ENCODE results near the gene OVCA2.

OVCA2 gene

GRCh38 chr17:2057760-2058585, 16.2 kb downstream of the OVCA2 start:
- Histone ChIP-seq H3K4me3 (ENCODE audit: control insufficient read depth in 1 of 7, extremely low read depth in 1 of 7, insufficient read depth in 4 of 7, low read depth in 2 of 7, low read length in 6 of 7) (peak overlapping the region in 4 of 7 experiments; percentile 8 to 68 (median 32)), H3K27me3 (replicated peaks in 2 of 5; ENCODE audit: control insufficient read depth in 4 of 5, insufficient read depth in 5 of 5, low read length in 4 of 5) (peaks cover 0 to 56% (median 16%) of the 10 kb centered on the region in 5 experiments)
- DNase-seq: peak; percentile 38 to 68 (median 63)

GRCh38 chr17:2058586-2059546, 17.0 kb downstream of the OVCA2 start:
- ChIA-PET CTCF (interaction anchor here (0.7 to 6.8 kb wide), 33 partner anchors 8 to 226 kb away, joined by 3 to 108 read pairs (median 5); no protein-coding TSS in a partner anchor), POLR2A (interaction anchor here (0.7 to 1.3 kb wide), 4 partner anchors 35 to 186 kb away, joined by 3 to 4 read pairs (median 3); no protein-coding TSS in a partner anchor)
- peak overlapping the region; percentile 7 to 73 (median 53) for H3K4me3 ChIP-seq (ENCODE audit: control insufficient read depth in 1 of 7, extremely low read depth in 1 of 7, insufficient read depth in 4 of 7, low read depth in 2 of 7, low read length in 6 of 7)
- peak; percentile 82 to 93 (median 91) for DNase-seq
- WGBS (ENCODE audit: insufficient coverage): 0% methylated on average over 45 of the region's 78 CpGs
- H3K36me3 ChIP-seq (ENCODE audit: control insufficient read depth in 4 of 4, insufficient read depth in 4 of 4, low read length in 3 of 4): peaks cover 0 to 16% (median 11%) of the 10 kb centered on the region in 4 experiments
- peak overlapping the region in 1 of 2 experiments; percentile 59 for H3K27ac ChIP-seq (ENCODE audit: insufficient read depth in 1 of 2, low read depth in 1 of 2, low read length in 2 of 2, poor library complexity in 1 of 2, severe bottlenecking in 2 of 2)
- H3K9me3 ChIP-seq (ENCODE audit: control extremely low read depth in 1 of 5, control insufficient read depth in 4 of 5, insufficient read depth in 2 of 5, low read depth in 1 of 5, low read length in 4 of 5): no peaks in the 10 kb centered on the region
- H3K27me3 ChIP-seq (replicated peaks in 2 of 5; ENCODE audit: control insufficient read depth in 4 of 5, insufficient read depth in 5 of 5, low read length in 4 of 5): peaks cover 0 to 47% (median 11%) of the 10 kb centered on the region in 5 experiments
- peaks cover 0 to 74% (median 70%) of the 10 kb centered on the region in 4 experiments for H3K4me1 ChIP-seq (ENCODE audit: control extremely low read depth in 1 of 4, control insufficient read depth in 4 of 4, insufficient read depth in 4 of 4, low read length in 3 of 4)

More at GRCh38 chr17:2057760-2058585, 16.2 kb downstream of the OVCA2 start:
- Histone ChIP-seq H3K9me3 (ENCODE audit: control extremely low read depth in 1 of 5, control insufficient read depth in 4 of 5, insufficient read depth in 2 of 5, low read depth in 1 of 5, low read length in 4 of 5) (no peaks in the 10 kb centered on the region), H3K27ac (ENCODE audit: insufficient read depth in 1 of 2, low read depth in 1 of 2, low read length in 2 of 2, poor library complexity in 1 of 2, severe bottlenecking in 2 of 2) (no peak overlapping the region), H3K36me3 (ENCODE audit: control insufficient read depth in 4 of 4, insufficient read depth in 4 of 4, low read length in 3 of 4) (peaks cover 0 to 10% (median 5%) of the 10 kb centered on the region in 4 experiments), H3K4me1 (ENCODE audit: control extremely low read depth in 1 of 4, control insufficient read depth in 4 of 4, insufficient read depth in 4 of 4, low read length in 3 of 4) (peaks cover 0 to 82% (median 78%) of the 10 kb centered on the region in 4 experiments)
- WGBS (ENCODE audit: insufficient coverage): 19% methylated on average over 77 of the region's 98 CpGs
- POLR2A ChIA-PET: interaction anchor here (0.7 to 1.3 kb wide), 4 partner anchors 35 to 187 kb away, joined by 3 to 4 read pairs (median 3); no protein-coding TSS in a partner anchor
- CTCF ChIA-PET: interaction anchor here (0.7 to 6.8 kb wide), 36 partner anchors 9 to 226 kb away, joined by 3 to 108 read pairs (median 5); no protein-coding TSS in a partner anchor

GRCh38 chr17:2059547-2060384, 17.9 kb downstream of the OVCA2 start:
- Histone ChIP-seq H3K27me3 (replicated peaks in 2 of 5; ENCODE audit: control insufficient read depth in 4 of 5, insufficient read depth in 5 of 5, low read length in 4 of 5) (peaks cover 0 to 38% (median 11%) of the 10 kb centered on the region in 5 experiments), H3K4me3 (ENCODE audit: control insufficient read depth in 1 of 7, extremely low read depth in 1 of 7, insufficient read depth in 4 of 7, low read depth in 2 of 7, low read length in 6 of 7) (peak overlapping the region in 5 of 7 experiments; percentile 32 to 73 (median 66)), H3K27ac (ENCODE audit: insufficient read depth in 1 of 2, low read depth in 1 of 2, low read length in 2 of 2, poor library complexity in 1 of 2, severe bottlenecking in 2 of 2) (peak overlapping the region in 1 of 2 experiments; percentile 59), H3K9me3 (ENCODE audit: control extremely low read depth in 1 of 5, control insufficient read depth in 4 of 5, insufficient read depth in 2 of 5, low read depth in 1 of 5, low read length in 4 of 5) (no peaks in the 10 kb centered on the region), H3K4me1 (ENCODE audit: control extremely low read depth in 1 of 4, control insufficient read depth in 4 of 4, insufficient read depth in 4 of 4, low read length in 3 of 4) (peaks cover 0 to 65% (median 61%) of the 10 kb centered on the region in 4 experiments), H3K36me3 (ENCODE audit: control insufficient read depth in 4 of 4, insufficient read depth in 4 of 4, low read length in 3 of 4) (peaks cover 0 to 25% (median 19%) of the 10 kb centered on the region in 4 experiments)
- CTCF ChIA-PET: interaction anchor here (0.7 to 6.8 kb wide), 15 partner anchors 7 to 245 kb away, joined by 3 to 108 read pairs (median 7); no protein-coding TSS in a partner anchor
- 59% methylated on average over 13 of the region's 21 CpGs for WGBS (ENCODE audit: insufficient coverage)
- DNase-seq: no peak
- POLR2A ChIA-PET: no interaction called here

- CTCF ChIA-PET: interaction anchor here (0.7 to 5.1 kb wide), 7 partner anchors 6 to 245 kb away, joined by 3 to 26 read pairs (median 11); no protein-coding TSS in a partner anchor
- WGBS (ENCODE audit: insufficient coverage): 86% methylated on average over 6 of the region's 6 CpGs
Measured at GRCh38 chr17:2060385-2060658, 18.5 kb downstream of the OVCA2 start.

GRCh38 chr17:2060681-2061440, 19.0 kb downstream of the OVCA2 start:
- peaks cover 0 to 58% (median 53%) of the 10 kb centered on the region in 4 experiments for H3K4me1 ChIP-seq (ENCODE audit: control extremely low read depth in 1 of 4, control insufficient read depth in 4 of 4, insufficient read depth in 4 of 4, low read length in 3 of 4)
- no peak overlapping the region for H3K27ac ChIP-seq (ENCODE audit: insufficient read depth in 1 of 2, low read depth in 1 of 2, low read length in 2 of 2, poor library complexity in 1 of 2, severe bottlenecking in 2 of 2)
- 95% methylated on average over 8 of the region's 21 CpGs for WGBS (ENCODE audit: insufficient coverage)
- ChIA-PET POLR2A (no interaction called here), CTCF (interaction anchor here (0.7 to 3.7 kb wide), 4 partner anchors 8 to 244 kb away, joined by 3 to 11 read pairs (median 4); no protein-coding TSS in a partner anchor)
- no peak overlapping the region for H3K4me3 ChIP-seq (ENCODE audit: control insufficient read depth in 1 of 7, extremely low read depth in 1 of 7, insufficient read depth in 4 of 7, low read depth in 2 of 7, low read length in 6 of 7)
- peaks cover 0 to 28% (median 9%) of the 10 kb centered on the region in 5 experiments for H3K27me3 ChIP-seq (replicated peaks in 2 of 5; ENCODE audit: control insufficient read depth in 4 of 5, insufficient read depth in 5 of 5, low read length in 4 of 5)
- DNase-seq: no peak
- no peaks in the 10 kb centered on the region for H3K9me3 ChIP-seq (ENCODE audit: control extremely low read depth in 1 of 5, control insufficient read depth in 4 of 5, insufficient read depth in 2 of 5, low read depth in 1 of 5, low read length in 4 of 5)
- peaks cover 0 to 36% (median 26%) of the 10 kb centered on the region in 4 experiments for H3K36me3 ChIP-seq (ENCODE audit: control insufficient read depth in 4 of 4, insufficient read depth in 4 of 4, low read length in 3 of 4)

More at GRCh38 chr17:2060385-2060658, 18.5 kb downstream of the OVCA2 start:
- no peak overlapping the region for H3K4me3 ChIP-seq (ENCODE audit: control insufficient read depth in 1 of 7, extremely low read depth in 1 of 7, insufficient read depth in 4 of 7, low read depth in 2 of 7, low read length in 6 of 7)
- H3K36me3 ChIP-seq (ENCODE audit: control insufficient read depth in 4 of 4, insufficient read depth in 4 of 4, low read length in 3 of 4): peaks cover 0 to 30% (median 25%) of the 10 kb centered on the region in 4 experiments
- POLR2A ChIA-PET: no interaction called here
- H3K4me1 ChIP-seq (ENCODE audit: control extremely low read depth in 1 of 4, control insufficient read depth in 4 of 4, insufficient read depth in 4 of 4, low read length in 3 of 4): peaks cover 0 to 60% (median 56%) of the 10 kb centered on the region in 4 experiments
- no peak for DNase-seq
- peaks cover 0 to 32% (median 9%) of the 10 kb centered on the region in 5 experiments for H3K27me3 ChIP-seq (replicated peaks in 2 of 5; ENCODE audit: control insufficient read depth in 4 of 5, insufficient read depth in 5 of 5, low read length in 4 of 5)
- no peak overlapping the region for H3K27ac ChIP-seq (ENCODE audit: insufficient read depth in 1 of 2, low read depth in 1 of 2, low read length in 2 of 2, poor library complexity in 1 of 2, severe bottlenecking in 2 of 2)
- no peaks in the 10 kb centered on the region for H3K9me3 ChIP-seq (ENCODE audit: control extremely low read depth in 1 of 5, control insufficient read depth in 4 of 5, insufficient read depth in 2 of 5, low read depth in 1 of 5, low read length in 4 of 5)

Data from common myeloid progenitor, CD34-positive (primary cell).